ENCODE results near the gene PLXNB2. TPM values are rescaled to one million over a fixed set of nuclear protein-coding genes. Genes with fewer than 3 reads are reported as not detected.

PLXNB2 gene
- polyA plus RNA-seq (2013), result 61.9 and 66.1 TPM in 2 replicates

- H3K9me3 ChIP-seq (ENCODE audit: insufficient read depth, low read depth, low read length), result no peaks in the 10 kb centered on the region
- H3K9ac ChIP-seq (ENCODE audit: low read length), result peak within 1 kb of the TSS; percentile 85
- H2BK5ac ChIP-seq (ENCODE audit: low read depth, low read length, poor library complexity), result peak within 1 kb of the TSS; percentile 43
- peak within 1 kb of the TSS; percentile 91 for H3K4me3 ChIP-seq (ENCODE audit: low read depth, low read length)
- peak within 1 kb of the TSS; percentile 90 for H4K91ac ChIP-seq (ENCODE audit: low read depth, low read length)
- H2AK5ac ChIP-seq (ENCODE audit: low read length), result peak within 1 kb of the TSS; percentile 76
- peaks cover 32% of the 10 kb centered on the region for H3K79me1 ChIP-seq (ENCODE audit: low read length)
- H3K27me3 ChIP-seq (ENCODE audit: insufficient read depth, low read length), result no peaks in the 10 kb centered on the region
- H4K8ac ChIP-seq (ENCODE audit: low read depth, low read length), result peak within 1 kb of the TSS; percentile 70
- H3K18ac ChIP-seq (ENCODE audit: low read length), result peak within 1 kb of the TSS; percentile 94
- H3K79me2 ChIP-seq (ENCODE audit: control insufficient read depth, insufficient read depth, low read length, poor library complexity), result peaks cover 14% of the 10 kb centered on the region
- H3K14ac ChIP-seq (ENCODE audit: low read length), result peak within 1 kb of the TSS; percentile 95
- H2BK120ac ChIP-seq (ENCODE audit: insufficient read depth, low read length, poor library complexity), result peak within 1 kb of the TSS; percentile 83
- H3K4ac ChIP-seq (ENCODE audit: low read depth, low read length), result peak within 1 kb of the TSS; percentile 83
- WGBS (ENCODE audit: extremely low coverage, insufficient coverage, insufficient read length), result no CpG with 5 or more reads among the region's 105 CpGs
- H3K27ac ChIP-seq (ENCODE audit: low read depth, low read length), result no peak within 1 kb of the TSS
- no peak within 1 kb of the TSS for H3K23ac ChIP-seq (ENCODE audit: low read length)
- H2BK12ac ChIP-seq (ENCODE audit: low read length), result peak within 1 kb of the TSS; percentile 20
- DNase-seq, result peak; percentile 68 to 82
- peak within 1 kb of the TSS; percentile 58 for H4K12ac ChIP-seq (ENCODE audit: low read depth, low read length)
- H2AFZ ChIP-seq (ENCODE audit: insufficient read depth, low read length, poor library complexity), result peak within 1 kb of the TSS; percentile 68
- peaks cover 0 to 5% of the 10 kb centered on the region in 2 experiments for H3K36me3 ChIP-seq (ENCODE audit: control insufficient read depth in 1 of 2, insufficient read depth in 2 of 2, low read length in 2 of 2)
- H3K4me1 ChIP-seq (ENCODE audit: control insufficient read depth in 1 of 2, insufficient read depth in 2 of 2, low read length in 2 of 2), result peaks cover 36 to 39% of the 10 kb centered on the region in 2 experiments
- H3K4me2 ChIP-seq (ENCODE audit: low read length), result peak within 1 kb of the TSS; percentile 91
Measured at GRCh38 chr22:50306753-50307749, at the start of gene PLXNB2. Gene PLXNB2, minus strand, starts transcription at chr22:50307646. Its CDS starts 17,062 bp downstream, at chr22:50290584.

GRCh38 chr22:50357222-50357621, 49.8 kb upstream of the PLXNB2 start:
- H2AK5ac ChIP-seq (ENCODE audit: low read length), result no peak overlapping the region
- WGBS (ENCODE audit: extremely low coverage, insufficient coverage, insufficient read length), result no CpG with 5 or more reads among the region's 1 CpG
- H3K36me3 ChIP-seq (ENCODE audit: control insufficient read depth in 1 of 2, insufficient read depth in 2 of 2, low read length in 2 of 2), result peaks cover 6 to 13% of the 10 kb centered on the region in 2 experiments
- H3K4me2 ChIP-seq (ENCODE audit: low read length), result no peak overlapping the region
- H3K23ac ChIP-seq (ENCODE audit: low read length), result no peak overlapping the region
- no peak overlapping the region for H4K8ac ChIP-seq (ENCODE audit: low read depth, low read length)
- H3K27me3 ChIP-seq (ENCODE audit: insufficient read depth, low read length), result no peaks in the 10 kb centered on the region
- no peak overlapping the region for H3K14ac ChIP-seq (ENCODE audit: low read length)
- peaks cover 2% of the 10 kb centered on the region for H3K9me3 ChIP-seq (ENCODE audit: insufficient read depth, low read depth, low read length)
- H3K27ac ChIP-seq (ENCODE audit: low read depth, low read length), result no peak overlapping the region
- no peak overlapping the region for H3K18ac ChIP-seq (ENCODE audit: low read length)
- no peak overlapping the region for H3K4ac ChIP-seq (ENCODE audit: low read depth, low read length)
- no peak overlapping the region for H3K9ac ChIP-seq (ENCODE audit: low read length)
- peaks cover 4 to 8% of the 10 kb centered on the region in 2 experiments for H3K4me1 ChIP-seq (ENCODE audit: control insufficient read depth in 1 of 2, insufficient read depth in 2 of 2, low read length in 2 of 2)
- no peak overlapping the region for H4K12ac ChIP-seq (ENCODE audit: low read depth, low read length)
- H3K79me2 ChIP-seq (ENCODE audit: control insufficient read depth, insufficient read depth, low read length, poor library complexity), result peaks cover 4% of the 10 kb centered on the region
- no peak overlapping the region for H2BK120ac ChIP-seq (ENCODE audit: insufficient read depth, low read length, poor library complexity)
- H3K4me3 ChIP-seq (ENCODE audit: low read depth, low read length), result no peak overlapping the region
- no peak for DNase-seq
- H2AFZ ChIP-seq (ENCODE audit: insufficient read depth, low read length, poor library complexity), result no peak overlapping the region
- no peak overlapping the region for H4K91ac ChIP-seq (ENCODE audit: low read depth, low read length)
- H2BK12ac ChIP-seq (ENCODE audit: low read length), result no peak overlapping the region
- no peaks in the 10 kb centered on the region for H3K79me1 ChIP-seq (ENCODE audit: low read length)
- no peak overlapping the region for H2BK5ac ChIP-seq (ENCODE audit: low read depth, low read length, poor library complexity)

GRCh38 chr22:50356186-50356585, 48.7 kb upstream of the PLXNB2 start:
- H4K12ac ChIP-seq (ENCODE audit: low read depth, low read length), result no peak overlapping the region
- no peak overlapping the region for H3K9ac ChIP-seq (ENCODE audit: low read length)
- peaks cover 2% of the 10 kb centered on the region for H3K79me2 ChIP-seq (ENCODE audit: control insufficient read depth, insufficient read depth, low read length, poor library complexity)
- H2BK120ac ChIP-seq (ENCODE audit: insufficient read depth, low read length, poor library complexity), result no peak overlapping the region
- no peak overlapping the region for H2AK5ac ChIP-seq (ENCODE audit: low read length)
- WGBS (ENCODE audit: extremely low coverage, insufficient coverage, insufficient read length), result no CpG with 5 or more reads among the region's 8 CpGs
- no peak overlapping the region for H2BK5ac ChIP-seq (ENCODE audit: low read depth, low read length, poor library complexity)
- H3K9me3 ChIP-seq (ENCODE audit: insufficient read depth, low read depth, low read length), result peaks cover 2% of the 10 kb centered on the region
- H3K4ac ChIP-seq (ENCODE audit: low read depth, low read length), result no peak overlapping the region
- peaks cover 9 to 15% of the 10 kb centered on the region in 2 experiments for H3K36me3 ChIP-seq (ENCODE audit: control insufficient read depth in 1 of 2, insufficient read depth in 2 of 2, low read length in 2 of 2)
- no peak overlapping the region for H2AFZ ChIP-seq (ENCODE audit: insufficient read depth, low read length, poor library complexity)
- H3K4me3 ChIP-seq (ENCODE audit: low read depth, low read length), result no peak overlapping the region
- H3K27me3 ChIP-seq (ENCODE audit: insufficient read depth, low read length), result no peaks in the 10 kb centered on the region
- no peaks in the 10 kb centered on the region for H3K79me1 ChIP-seq (ENCODE audit: low read length)
- no peak overlapping the region for H3K4me2 ChIP-seq (ENCODE audit: low read length)
- DNase-seq, result peak; percentile 58 to 74
- no peak overlapping the region for H4K91ac ChIP-seq (ENCODE audit: low read depth, low read length)
- H3K18ac ChIP-seq (ENCODE audit: low read length), result no peak overlapping the region
- peaks cover 0 to under 1% of the 10 kb centered on the region in 2 experiments for H3K4me1 ChIP-seq (ENCODE audit: control insufficient read depth in 1 of 2, insufficient read depth in 2 of 2, low read length in 2 of 2)
- H4K8ac ChIP-seq (ENCODE audit: low read depth, low read length), result no peak overlapping the region
- H3K23ac ChIP-seq (ENCODE audit: low read length), result no peak overlapping the region
- no peak overlapping the region for H3K14ac ChIP-seq (ENCODE audit: low read length)
- H2BK12ac ChIP-seq (ENCODE audit: low read length), result no peak overlapping the region
- no peak overlapping the region for H3K27ac ChIP-seq (ENCODE audit: low read depth, low read length)

GRCh38 chr22:50348058-50348457, 40.6 kb upstream of the PLXNB2 start:
- Histone ChIP-seq H4K8ac (ENCODE audit: low read depth, low read length) (no peak overlapping the region), H3K14ac (ENCODE audit: low read length) (no peak overlapping the region), H3K4me3 (ENCODE audit: low read depth, low read length) (no peak overlapping the region), H3K9ac (ENCODE audit: low read length) (no peak overlapping the region), H3K79me2 (ENCODE audit: control insufficient read depth, insufficient read depth, low read length, poor library complexity) (peaks cover 5% of the 10 kb centered on the region), H3K18ac (ENCODE audit: low read length) (no peak overlapping the region), H3K4ac (ENCODE audit: low read depth, low read length) (peak overlapping the region; percentile 37), H3K4me2 (ENCODE audit: low read length) (no peak overlapping the region), H2BK12ac (ENCODE audit: low read length) (no peak overlapping the region), H2BK120ac (ENCODE audit: insufficient read depth, low read length, poor library complexity) (no peak overlapping the region), H2AFZ (ENCODE audit: insufficient read depth, low read length, poor library complexity) (no peak overlapping the region), H3K79me1 (ENCODE audit: low read length) (peaks cover 3% of the 10 kb centered on the region), H2AK5ac (ENCODE audit: low read length) (no peak overlapping the region), H2BK5ac (ENCODE audit: low read depth, low read length, poor library complexity) (no peak overlapping the region), H3K36me3 (ENCODE audit: control insufficient read depth in 1 of 2, insufficient read depth in 2 of 2, low read length in 2 of 2) (peaks cover 11 to 13% of the 10 kb centered on the region in 2 experiments), H3K9me3 (ENCODE audit: insufficient read depth, low read depth, low read length) (no peaks in the 10 kb centered on the region), H4K12ac (ENCODE audit: low read depth, low read length) (no peak overlapping the region), H3K27ac (ENCODE audit: low read depth, low read length) (no peak overlapping the region), H3K23ac (ENCODE audit: low read length) (peak overlapping the region; percentile 61), H4K91ac (ENCODE audit: low read depth, low read length) (no peak overlapping the region), H3K27me3 (ENCODE audit: insufficient read depth, low read length) (no peaks in the 10 kb centered on the region), H3K4me1 (ENCODE audit: control insufficient read depth in 1 of 2, insufficient read depth in 2 of 2, low read length in 2 of 2) (no peaks in the 10 kb centered on the region)
- DNase-seq, result no peak
- WGBS (ENCODE audit: extremely low coverage, insufficient coverage, insufficient read length), result no CpG with 5 or more reads among the region's 2 CpGs

Data from trophoblast cell (in vitro differentiated cells and primary cell).